Pons (tissue), 1 donor: ENCODE results near the gene ADAMTS19.
"Not testable (repeated sequence)": the region's sequence is repeated elsewhere in the genome, so short reads cannot be mapped to it uniquely, and the experiment has no call there.

Experiments
- DNase-seq: peaks from one replicate; pipeline ENCODE4 v3.0.0-alpha.2; 2016; ENCODE audit warnings: low spot score

ADAMTS19 gene

DNA sequence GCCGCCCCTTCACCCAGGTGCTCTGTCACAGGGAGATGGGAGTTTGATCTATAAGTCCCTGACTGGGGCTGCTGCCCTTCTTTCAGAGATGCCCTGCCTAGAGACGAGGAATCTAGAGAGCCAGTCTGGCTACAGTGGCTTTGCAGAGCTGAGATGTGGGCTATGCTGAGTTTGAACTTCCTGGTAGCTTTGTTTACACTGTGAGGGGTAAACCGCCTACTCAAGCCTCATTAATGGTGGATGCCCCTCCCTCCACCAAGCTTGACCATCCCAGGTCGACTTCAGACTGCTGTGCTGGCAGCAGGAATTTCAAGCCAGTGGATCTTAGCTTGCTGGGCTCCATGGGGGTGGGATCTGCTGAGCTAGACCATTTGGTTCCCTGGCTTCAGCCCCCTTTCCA is 124.4 kb downstream of the ADAMTS19 start:
- not testable (repeated sequence) for DNase-seq

DNA sequence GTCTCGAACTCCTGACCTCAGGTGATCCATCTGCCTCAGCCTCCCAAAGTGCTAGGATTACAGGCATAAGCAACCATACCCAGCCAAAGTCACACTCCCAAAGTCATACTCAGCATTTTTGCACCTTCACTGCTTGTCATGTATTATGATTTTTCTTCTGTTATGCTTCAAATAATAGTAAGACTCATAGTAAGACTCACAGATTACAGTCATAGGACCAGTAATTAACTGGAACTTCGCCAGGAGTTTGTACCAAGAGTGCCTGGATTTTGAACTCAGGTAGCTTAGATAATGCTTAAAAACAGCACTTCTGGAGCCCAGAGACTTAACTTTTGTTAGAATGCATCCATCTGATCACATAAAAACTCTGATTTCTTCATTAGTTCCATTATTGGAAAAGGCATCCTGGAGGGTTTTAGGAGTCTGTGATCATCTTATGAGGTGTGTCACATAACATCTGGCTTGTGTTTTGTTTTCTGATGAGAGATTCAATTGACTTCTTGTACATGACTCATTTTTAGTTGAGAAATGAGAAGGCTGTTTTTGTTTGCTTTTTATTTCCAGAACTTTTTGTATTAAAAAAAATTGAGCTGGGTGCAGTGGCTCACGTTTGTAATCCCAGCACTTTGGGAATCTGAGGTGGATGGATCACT is 131.5 kb downstream of the ADAMTS19 start:
- DNase-seq: no peak

DNA sequence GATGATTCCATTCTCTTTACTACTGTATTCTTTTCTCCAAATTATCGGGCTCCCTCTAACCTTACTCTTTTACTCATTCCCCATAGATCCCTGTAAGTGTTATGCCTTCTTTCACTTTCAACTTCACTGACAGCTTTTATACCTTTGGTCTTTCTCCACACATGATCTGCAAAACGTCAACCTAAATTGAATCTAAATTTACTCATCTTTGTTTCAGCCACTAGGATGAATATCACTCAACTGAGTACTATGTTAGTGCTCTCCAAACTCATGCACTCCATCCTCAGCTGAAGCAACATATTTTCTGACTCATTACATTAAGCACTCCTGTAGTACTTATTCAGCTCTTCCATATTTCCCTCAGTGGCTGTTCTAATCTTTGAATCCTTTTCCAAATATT is 133.4 kb downstream of the ADAMTS19 start:
- no peak for DNase-seq

DNA sequence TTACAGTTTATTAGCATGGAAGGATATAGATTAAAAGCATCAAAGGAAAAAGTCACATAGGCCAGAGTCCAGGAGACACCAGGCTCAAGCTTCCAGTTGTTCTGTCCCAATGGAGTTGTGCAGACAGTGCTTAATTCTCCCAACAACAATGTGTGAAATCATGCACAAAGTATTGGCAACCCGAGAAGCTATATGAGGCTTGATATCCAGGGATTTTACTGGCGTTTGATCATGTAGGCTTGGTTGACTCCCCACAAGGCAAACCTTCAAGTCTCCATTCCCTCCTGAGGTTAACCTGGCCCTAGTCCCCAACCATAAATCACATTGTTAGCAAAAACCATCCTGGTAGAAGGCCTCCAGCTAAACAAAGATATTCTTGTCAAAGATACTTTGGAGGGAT is 141.5 kb downstream of the ADAMTS19 start:
- DNase-seq: no peak

DNA sequence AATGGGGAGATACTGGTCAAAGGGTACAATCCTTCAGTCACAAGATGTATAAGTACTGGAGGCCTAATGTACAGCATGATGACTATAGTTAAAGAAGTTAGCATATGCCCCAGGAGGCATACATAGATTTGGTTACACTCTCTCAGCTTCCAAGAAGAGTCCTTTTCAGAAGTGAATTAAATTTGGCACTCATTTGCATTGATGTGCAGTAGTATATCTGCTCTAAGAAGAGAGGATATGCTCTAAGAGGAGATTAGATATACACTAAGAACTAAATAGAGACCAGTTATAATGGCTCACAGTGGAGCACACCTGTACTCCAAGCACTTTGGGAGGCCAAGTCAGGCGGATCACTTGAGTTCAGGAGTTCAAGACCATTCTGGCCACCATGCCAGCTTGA is 148.3 kb downstream of the ADAMTS19 start:
- no peak for DNase-seq

DNA sequence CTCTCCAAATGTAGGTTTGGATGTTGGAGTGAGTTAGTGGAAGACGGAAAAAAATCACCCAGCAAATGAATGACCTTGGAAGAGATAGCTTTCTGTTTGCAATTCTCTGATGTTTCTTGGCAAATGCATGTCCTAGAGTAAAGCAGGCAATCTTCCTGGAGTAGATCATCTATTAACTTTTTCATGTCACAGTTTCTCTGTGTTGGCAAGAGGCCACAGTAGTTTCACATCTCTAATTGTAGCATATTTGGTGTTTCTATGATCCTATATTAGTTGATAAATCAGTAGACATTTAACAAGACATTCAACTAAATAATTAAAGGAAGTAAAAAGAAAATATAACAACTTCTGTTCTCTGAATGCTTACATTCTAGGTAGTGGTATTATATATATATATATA is 149.6 kb downstream of the ADAMTS19 start:
- no peak for DNase-seq

DNA sequence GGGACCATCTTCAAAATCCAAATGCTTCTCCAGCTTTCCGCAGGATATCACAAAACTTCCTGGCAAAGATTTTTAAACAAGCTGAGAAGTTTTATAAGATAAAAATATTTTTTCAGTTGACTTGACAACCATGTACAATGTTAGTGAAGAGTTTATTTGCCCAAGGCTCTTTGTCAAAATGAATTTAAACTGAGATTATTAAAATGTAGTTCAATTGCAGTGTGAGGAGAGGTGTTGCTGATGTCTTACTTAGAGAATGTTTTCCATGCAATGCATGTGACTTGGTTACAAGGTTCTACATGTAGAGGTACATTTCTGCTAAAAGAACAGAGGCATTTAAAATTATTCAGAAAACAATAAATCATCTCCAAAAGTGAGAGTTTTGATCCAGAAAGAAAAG is 156.4 kb downstream of the ADAMTS19 start:
- no peak for DNase-seq

DNA sequence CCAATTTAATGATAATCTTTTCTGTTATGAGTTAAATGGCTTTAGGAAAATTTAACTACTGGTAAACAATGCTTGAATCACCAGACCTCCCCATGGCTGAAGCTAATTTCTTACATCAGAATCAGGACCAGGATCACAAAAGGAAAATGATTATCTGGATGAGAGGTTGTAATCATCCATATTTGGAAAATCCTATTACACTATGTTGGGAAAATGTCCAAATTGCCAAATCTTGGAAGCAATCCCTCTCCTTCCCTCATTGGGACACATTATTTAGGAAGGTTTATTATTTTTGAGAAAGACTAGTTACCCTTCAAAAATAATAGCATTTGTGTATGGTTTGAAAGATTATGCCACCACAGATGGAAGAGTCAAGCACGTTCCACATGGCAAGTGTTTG is 157.1 kb downstream of the ADAMTS19 start:
- DNase-seq: no peak

DNA sequence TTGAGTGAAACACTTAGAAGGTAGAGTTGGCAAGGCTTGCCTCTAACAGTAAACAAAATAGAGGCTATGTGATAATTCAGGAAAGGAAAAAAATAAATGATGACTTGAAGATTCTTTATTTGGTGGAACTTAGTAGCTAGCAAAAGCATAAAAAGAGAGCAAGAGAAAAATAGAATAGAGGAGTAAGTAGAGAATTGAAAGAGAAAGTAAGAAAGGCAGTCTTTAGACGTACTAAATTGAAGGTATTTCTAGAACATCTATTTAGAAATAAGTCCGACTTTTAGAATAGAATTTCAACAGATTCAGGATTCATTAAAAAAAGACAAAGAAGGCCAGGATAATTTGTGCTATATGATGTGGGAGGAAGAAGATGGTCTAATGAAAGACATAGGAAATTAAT is 159.7 kb downstream of the ADAMTS19 start:
- DNase-seq: no peak

DNA sequence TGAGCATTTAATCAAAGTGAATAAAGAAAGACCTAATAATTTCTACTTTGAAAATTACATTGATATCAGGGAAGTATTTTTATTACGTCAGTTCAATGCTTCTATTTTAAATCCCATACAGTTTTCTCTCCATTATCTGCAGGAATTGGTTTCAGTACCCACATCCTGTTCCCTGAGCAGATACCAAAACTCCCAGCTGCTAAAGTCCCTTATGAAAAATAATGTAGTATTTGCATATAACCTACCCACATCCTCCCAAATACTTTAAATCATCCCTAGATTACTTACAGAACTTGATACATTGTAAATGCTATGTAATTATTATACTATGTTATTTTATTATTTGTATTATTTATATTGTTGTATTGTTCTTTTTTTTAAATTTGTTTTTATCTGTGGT is 162.4 kb downstream of the ADAMTS19 start:
- no peak for DNase-seq

DNA sequence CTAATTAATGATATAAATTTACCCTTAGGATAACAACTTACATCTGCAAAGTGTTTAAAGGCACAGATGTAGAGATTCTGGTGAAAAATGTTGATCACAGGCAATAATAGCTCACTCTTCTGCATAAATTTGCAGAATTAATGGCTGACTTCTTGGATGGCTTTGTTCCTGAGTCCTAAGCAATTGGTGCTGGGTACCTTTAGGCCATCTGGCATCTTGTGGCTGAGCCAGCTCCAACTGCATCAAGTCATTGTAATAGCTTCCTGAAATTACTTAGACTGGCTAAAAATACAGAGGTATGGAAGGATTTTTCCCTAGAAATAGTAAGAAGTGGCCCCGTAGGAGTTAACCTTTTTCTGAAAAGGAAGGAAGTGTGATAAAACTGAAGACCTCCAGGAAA is 169.5 kb downstream of the ADAMTS19 start:
- no peak for DNase-seq

DNA sequence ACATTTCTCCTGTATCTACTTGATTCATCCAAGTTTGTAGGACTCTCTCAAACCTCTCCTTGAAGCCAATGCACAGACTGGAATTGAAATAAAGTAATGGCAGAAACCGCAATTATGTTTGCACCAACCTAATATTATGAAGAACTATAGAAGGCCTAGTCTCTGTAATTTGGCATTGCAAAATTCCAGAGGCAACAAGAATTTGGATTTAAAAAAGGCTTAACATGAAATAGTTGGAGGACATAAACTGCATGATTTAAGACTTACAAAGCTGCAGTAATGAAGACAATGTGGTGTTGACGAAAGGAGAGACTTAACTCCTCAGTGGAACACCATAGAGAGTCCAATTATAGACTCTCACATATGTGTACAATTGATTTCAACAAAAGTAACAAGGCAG is 170.0 kb downstream of the ADAMTS19 start:
- DNase-seq: no peak

DNA sequence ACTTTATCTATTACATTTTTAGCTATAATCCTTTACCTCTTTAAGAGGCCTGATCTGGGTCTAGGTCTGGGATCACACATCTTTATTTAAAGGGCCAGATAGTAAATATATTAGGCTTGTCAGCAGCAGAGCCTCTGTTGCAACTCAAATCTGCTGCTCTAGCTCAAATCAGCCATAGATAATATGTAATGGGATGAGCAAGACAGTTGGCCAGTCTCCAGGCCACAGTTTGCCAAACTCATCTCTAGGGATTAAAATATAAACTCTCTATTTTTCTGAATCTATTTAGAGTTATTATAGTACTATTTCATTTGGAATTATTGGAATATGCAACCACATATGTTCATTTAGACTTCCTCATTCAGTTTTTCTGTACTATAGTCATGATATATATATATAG is 171.9 kb downstream of the ADAMTS19 start:
- no peak for DNase-seq

DNA sequence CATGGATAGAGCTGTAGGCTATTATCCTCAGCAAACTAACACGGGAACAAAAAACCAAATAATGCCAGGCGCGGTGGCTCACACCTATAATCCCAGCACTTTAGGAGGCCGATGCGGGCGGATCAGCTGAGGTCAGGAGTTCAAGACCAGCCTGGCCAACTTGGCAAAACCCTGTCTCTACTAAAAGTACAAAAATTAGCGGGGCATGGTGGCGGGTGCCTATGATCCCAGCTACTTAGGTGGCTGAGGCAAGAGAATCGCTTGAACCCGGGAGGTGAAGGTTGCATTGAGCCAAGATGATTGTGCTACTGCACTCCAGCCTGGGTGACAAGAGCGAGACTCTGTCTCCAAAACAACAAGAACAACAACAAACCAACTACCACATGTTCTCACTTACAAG is 177.4 kb downstream of the ADAMTS19 start:
- DNase-seq: not testable (repeated sequence)

DNA sequence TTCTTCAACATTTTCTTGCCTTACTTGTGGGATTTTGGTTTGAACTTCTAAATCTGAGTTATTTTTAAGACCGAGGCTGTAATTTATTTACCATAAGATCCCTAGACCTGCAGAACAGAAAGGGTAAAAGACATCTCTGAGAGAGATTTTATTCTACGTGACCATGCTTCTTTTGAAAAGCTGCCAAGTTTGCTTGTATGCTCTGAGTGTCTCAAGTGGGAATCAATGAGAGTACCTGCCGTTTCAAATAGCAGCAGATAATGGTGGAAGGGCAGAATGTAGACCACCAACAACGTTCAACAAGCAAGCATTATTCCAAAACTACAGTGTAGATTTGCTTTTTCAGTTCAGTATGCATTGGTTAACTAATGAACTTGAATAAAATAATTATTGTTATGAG is 179.2 kb downstream of the ADAMTS19 start:
- no peak for DNase-seq

DNA sequence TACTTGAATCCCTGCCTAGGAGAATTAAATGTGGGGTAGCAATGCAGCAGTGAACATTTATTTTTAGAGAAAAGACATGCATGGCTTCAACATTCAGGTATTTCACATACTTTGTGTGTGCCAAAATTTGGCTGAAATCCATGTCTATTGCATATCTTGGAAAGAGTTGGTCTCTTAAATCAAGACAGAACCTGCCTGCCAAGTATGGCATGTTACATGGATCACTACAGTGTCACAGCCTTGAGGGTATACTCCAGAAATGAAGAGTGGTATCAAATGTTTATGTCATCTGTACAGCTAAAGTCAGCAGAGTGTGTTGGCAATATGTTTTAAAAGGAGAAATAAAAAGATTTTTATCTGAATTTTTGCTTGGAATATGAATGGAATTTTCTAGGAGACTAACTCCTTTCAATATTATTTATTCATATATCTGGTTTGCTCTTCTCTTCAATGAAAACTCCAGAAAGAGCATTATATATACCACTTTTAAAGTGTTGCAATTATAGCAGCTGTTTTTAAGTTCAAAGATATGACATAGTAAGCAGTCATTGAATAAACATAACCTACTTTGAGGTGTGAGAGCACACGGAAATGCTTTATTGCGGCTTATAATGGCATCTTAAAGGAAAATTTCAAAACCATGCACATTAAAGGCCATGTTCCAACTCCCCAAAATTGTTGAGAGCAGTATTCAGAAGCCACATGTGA is 192.4 kb downstream of the ADAMTS19 start:
- DNase-seq: no peak

DNA sequence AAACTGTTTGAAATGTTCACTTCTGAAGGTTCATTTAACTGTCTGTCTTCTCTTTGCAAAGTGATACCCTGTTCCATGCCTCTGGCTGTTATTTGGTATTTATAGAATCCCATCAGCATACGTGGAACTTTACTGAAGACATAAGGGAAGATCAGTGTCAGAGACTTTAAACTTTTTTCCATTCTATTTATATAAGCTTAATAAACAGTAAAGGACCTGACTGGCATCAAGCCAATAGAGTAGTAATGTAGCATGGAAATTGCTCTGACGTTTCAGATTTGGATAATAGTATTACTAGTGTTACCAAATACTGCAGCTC is 192.9 kb downstream of the ADAMTS19 start:
- DNase-seq: no peak

DNA sequence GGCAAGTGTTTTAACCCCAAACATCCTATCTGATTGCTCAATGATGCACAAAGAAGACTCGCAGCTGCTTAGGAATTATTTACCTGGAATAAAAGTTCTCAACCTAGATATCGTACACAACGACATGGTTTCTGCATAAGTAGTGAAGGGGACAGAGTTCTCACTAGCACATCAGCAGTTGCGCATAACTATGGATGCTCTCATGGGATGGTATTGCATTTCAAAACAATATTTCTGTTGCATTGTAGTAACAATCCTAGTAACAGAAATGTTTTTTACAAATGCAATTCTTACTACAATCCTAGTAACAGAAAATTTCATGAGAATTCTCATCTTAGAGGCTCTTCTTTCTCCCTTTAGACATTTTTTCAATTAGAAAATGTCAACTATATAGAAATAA is 193.3 kb downstream of the ADAMTS19 start:
- DNase-seq: no peak

DNA sequence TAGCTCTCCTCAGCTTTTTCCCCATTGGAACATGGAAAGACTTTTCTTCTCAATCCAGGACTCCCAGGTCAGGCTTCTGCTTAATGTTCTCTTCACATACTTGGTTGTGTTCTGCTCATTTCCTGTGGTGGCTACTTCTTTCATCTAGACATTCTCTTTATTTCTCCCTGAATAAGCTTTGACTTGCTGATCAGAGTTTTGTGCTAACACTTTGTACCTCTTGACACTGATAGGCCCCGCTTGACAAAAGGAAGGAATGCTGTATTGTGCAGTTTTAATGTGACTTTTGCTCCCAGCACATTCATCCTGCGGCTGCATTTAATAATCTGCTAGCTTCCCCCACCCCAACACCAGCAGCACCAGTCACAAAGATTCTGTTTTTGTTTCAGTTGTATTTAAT is 196.9 kb downstream of the ADAMTS19 start:
- no peak for DNase-seq

DNA sequence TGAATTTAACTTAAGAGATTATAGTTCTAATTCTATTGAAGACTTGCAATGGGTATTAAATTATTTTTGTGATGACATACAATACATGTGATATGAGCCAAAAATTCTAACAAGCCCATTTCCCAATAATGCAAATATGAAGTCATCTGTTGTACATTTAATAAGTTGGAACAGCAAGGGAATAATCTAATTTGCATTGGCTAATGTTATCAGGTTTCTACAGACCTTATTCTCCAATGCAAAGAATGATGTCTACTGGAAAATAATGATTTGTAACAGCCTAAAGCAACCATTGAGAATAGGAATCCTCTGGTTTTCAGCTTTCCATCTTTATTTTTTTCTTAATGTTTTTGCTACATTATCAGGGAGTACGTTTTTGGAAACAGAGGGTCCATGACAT is 198.7 kb downstream of the ADAMTS19 start:
- DNase-seq: no peak

DNA sequence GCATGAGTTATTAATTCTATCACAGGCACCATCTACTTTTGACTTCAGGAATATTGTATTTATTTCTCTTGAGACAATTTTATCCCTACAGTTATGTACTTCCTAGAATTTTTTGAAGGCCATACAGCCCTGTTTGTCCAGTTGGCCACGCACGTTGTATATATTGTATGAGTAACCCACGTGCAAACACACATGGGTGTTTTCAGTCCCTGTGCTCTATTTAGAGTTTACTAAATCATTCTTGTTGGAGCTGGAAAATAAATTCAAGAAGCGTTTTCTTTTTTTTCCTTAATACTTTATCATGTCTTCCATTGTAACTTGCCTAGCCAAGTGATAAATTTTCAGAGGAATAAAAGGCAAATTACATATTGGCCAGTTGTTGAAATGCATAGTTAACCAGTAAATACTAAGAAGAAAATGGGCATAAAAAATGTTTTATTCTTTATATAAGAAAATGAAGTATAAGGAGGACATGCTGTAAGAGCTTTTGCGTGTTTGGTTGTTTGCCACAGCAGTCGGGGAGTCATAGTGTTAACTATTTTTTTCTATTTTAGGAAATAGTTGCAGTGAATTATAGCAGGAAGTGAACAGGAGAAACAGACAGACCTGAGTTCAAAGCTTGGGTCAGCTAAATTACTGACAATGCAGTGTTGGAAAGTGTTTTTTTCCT is 201.4 kb downstream of the ADAMTS19 start:
- DNase-seq: no peak

DNA sequence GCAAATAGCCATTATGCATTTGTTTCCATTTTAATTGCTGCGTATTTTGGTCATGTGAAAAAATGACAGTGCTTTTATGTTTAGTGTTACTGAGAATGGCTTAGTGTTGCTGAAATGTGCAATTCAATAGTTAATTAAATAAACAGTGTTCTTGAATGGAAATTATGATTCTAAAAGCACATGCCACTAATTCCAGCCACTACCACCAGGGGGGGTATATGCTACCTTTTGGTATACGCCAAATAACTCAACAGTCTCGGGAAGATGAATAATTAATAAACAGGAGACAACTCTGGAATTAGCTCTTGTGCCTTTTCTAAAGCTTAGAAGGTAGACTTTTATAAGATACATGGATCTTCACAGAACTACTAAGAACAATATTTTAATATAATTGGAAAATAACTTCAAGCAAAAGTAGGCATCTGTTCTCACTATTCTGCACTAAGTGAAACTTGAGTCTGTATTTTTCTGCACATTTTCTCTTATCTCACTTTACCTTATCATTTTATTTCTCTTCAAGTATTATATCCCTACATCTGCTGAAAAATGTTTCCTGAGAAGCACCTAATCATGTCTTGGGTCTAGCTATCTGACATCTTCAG is 204.3 kb downstream of the ADAMTS19 start:
- peak; percentile 17 for DNase-seq

DNA sequence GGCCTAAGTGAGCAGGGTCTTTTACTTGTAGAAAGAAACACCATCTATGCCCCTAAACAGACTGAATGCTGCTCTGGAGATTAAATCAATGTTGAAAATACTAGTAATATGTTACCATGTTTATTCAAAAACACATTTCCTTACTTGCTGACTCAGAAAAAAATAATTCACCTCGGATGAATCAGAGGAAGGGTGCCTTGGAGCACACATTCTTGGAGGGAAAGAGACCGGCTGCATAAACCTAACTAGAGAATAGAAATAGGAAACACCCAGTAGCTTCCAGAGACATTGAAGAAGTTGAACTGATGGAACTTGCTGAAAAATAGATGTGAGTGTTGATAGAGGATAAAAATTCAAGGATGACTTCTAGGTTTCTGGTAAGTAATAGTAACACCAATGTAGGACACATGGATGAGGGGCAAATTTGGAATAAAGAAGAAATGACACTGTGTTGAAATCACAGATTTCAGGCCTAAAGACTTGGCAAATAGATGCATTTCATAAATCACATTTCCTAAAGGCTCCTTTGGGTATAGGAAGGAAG is 210.9 kb downstream of the ADAMTS19 start:
- DNase-seq: no peak
